ENCODE data around the gene CPNE4.

CPNE4 gene

DNA sequence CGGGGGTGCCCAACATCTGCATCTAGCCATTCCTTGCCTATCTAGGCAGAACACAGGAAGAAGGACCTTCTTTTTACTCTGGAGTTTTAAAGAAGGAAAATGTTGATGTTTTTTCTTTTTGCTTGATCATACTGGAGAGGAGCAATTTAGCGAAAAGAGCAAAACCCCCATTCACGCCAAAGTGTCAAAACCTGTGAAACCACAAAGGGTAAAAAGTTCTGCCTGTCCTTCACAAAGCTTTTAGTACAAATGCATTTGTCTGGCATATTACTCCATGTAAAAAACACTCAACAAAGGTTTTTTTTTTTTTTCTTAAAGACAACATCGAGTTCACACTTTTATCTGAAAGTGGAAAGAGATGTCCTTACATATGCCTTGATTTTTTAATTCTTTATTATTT, 317.9 kb downstream of the CPNE4 start:
- H3K4me1 ChIP-seq (ENCODE audit: control insufficient read depth, low read length) = no peaks in the 10 kb centered on the region
- H3K4me2 ChIP-seq (ENCODE audit: low read length) = no peak overlapping the region
- H3K9me3 ChIP-seq (ENCODE audit: control insufficient read depth, insufficient read depth, low read length) = no peaks in the 10 kb centered on the region
- H3K9me2 ChIP-seq (replicated peaks; ENCODE audit: control insufficient read depth, low read length) = no peaks in the 10 kb centered on the region
- H4K20me1 ChIP-seq (ENCODE audit: control insufficient read depth, insufficient read depth, low read depth, low read length) = no peaks in the 10 kb centered on the region
- H3K27me3 ChIP-seq (ENCODE audit: control insufficient read depth, low read length) = no peaks in the 10 kb centered on the region
- TF ChIP-seq EZH2phosphoT487 (IDR thresholded peaks at IDR 0.05; ENCODE audit: borderline replicate concordance, low read length) (no peak), CTCF (IDR thresholded peaks at IDR 0.05; ENCODE audit: low read depth, low read length, poor library complexity, severe bottlenecking) (no peak)
- H3F3A ChIP-seq (ENCODE audit: control insufficient read depth, insufficient read depth) = no peaks in the 10 kb centered on the region
- no peak overlapping the region for H3K27ac ChIP-seq (ENCODE audit: low read depth, low read length)
- H3K4me3 ChIP-seq (ENCODE audit: low read length) = no peak overlapping the region
- no peaks in the 10 kb centered on the region for H3K79me2 ChIP-seq (ENCODE audit: control insufficient read depth, low read length)
- H3K36me3 ChIP-seq (ENCODE audit: control insufficient read depth, low read length) = no peaks in the 10 kb centered on the region

- H3K9me2 ChIP-seq (replicated peaks; ENCODE audit: control insufficient read depth, low read length) = no peaks in the 10 kb centered on the region
- H3K36me3 ChIP-seq (ENCODE audit: control insufficient read depth, low read length) = no peaks in the 10 kb centered on the region
- no peaks in the 10 kb centered on the region for H3F3A ChIP-seq (ENCODE audit: control insufficient read depth, insufficient read depth)
- no peak overlapping the region for H3K27ac ChIP-seq (ENCODE audit: low read depth, low read length)
- H3K4me1 ChIP-seq (ENCODE audit: control insufficient read depth, low read length) = no peaks in the 10 kb centered on the region
- TF ChIP-seq CTCF (IDR thresholded peaks at IDR 0.05; ENCODE audit: low read depth, low read length, poor library complexity, severe bottlenecking) = no peak
- no peak for TF ChIP-seq EZH2phosphoT487 (IDR thresholded peaks at IDR 0.05; ENCODE audit: borderline replicate concordance, low read length)
- H4K20me1 ChIP-seq (ENCODE audit: control insufficient read depth, insufficient read depth, low read depth, low read length) = no peaks in the 10 kb centered on the region
- H3K27me3 ChIP-seq (ENCODE audit: control insufficient read depth, low read length) = no peaks in the 10 kb centered on the region
- H3K4me2 ChIP-seq (ENCODE audit: low read length) = no peak overlapping the region
- H3K4me3 ChIP-seq (ENCODE audit: low read length) = no peak overlapping the region
- H3K9me3 ChIP-seq (ENCODE audit: control insufficient read depth, insufficient read depth, low read length) = no peaks in the 10 kb centered on the region
- no peaks in the 10 kb centered on the region for H3K79me2 ChIP-seq (ENCODE audit: control insufficient read depth, low read length)
Measured at GRCh38 chr3:131716007-131716406, 318.8 kb downstream of the CPNE4 start.

DNA sequence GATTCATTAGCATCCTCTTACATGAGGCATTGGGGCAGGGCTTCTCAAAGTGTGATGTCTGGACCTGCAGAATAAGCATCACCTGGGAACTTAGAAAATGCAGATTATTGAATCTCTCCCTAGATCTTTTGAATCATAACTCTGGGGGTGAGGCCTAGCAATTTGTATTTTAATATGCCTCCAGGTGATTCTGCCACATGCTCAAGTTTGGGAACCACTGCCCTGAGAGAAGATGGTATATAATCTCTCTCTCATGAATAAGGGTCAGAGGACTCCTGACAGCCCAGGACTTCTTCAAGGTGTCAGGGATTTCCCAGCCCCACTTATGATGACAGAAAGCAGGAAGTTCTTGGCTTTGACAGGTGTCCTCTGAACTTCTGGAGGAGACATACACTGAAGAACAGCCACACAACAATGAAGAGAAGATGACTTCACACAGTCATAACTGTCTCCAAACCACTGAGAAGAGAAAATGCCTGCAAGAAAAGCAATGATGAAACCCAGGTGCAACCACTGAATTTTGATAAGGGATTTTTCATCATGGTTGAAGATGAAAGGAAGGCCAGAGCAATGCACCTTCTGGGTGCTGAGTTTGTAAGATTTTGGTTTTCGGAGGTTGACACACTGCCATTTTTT, 320.1 kb downstream of the CPNE4 start:
- Histone ChIP-seq H3K79me2 (ENCODE audit: control insufficient read depth, low read length) (no peaks in the 10 kb centered on the region), H3K4me2 (ENCODE audit: low read length) (no peak overlapping the region), H3K27ac (ENCODE audit: low read depth, low read length) (no peak overlapping the region), H4K20me1 (ENCODE audit: control insufficient read depth, insufficient read depth, low read depth, low read length) (no peaks in the 10 kb centered on the region), H3K4me3 (ENCODE audit: low read length) (no peak overlapping the region), H3K9me3 (ENCODE audit: control insufficient read depth, insufficient read depth, low read length) (no peaks in the 10 kb centered on the region), H3K36me3 (ENCODE audit: control insufficient read depth, low read length) (no peaks in the 10 kb centered on the region), H3F3A (ENCODE audit: control insufficient read depth, insufficient read depth) (no peaks in the 10 kb centered on the region), H3K9me2 (replicated peaks; ENCODE audit: control insufficient read depth, low read length) (no peaks in the 10 kb centered on the region), H3K4me1 (ENCODE audit: control insufficient read depth, low read length) (no peaks in the 10 kb centered on the region), H3K27me3 (ENCODE audit: control insufficient read depth, low read length) (no peaks in the 10 kb centered on the region)
- TF ChIP-seq EZH2phosphoT487 (IDR thresholded peaks at IDR 0.05; ENCODE audit: borderline replicate concordance, low read length) = no peak
- no peak for TF ChIP-seq CTCF (IDR thresholded peaks at IDR 0.05; ENCODE audit: low read depth, low read length, poor library complexity, severe bottlenecking)

Measured in DOHH2 (cell line).